Measurements from ENCODE around the gene NBPF19. TPM values are rescaled to one million over a fixed set of nuclear protein-coding genes. Genes with fewer than 3 reads are reported as not detected.
A peak's percentile ranks its signal among the peaks of the same experiment; 100 is the strongest.
"Not testable (repeated sequence)": the region's sequence is repeated elsewhere in the genome, so short reads cannot be mapped to it uniquely, and the experiment has no call there.

NBPF19 gene
- 1.9 TPM for total RNA-seq (ENCODE audit: unreplicated experiment)
- long read RNA-seq, partial matches to known transcripts = 0 of 1 reads
- long read RNA-seq, other reads (novel, unspliced or antisense) = 1 of 1 reads

GRCh38 chr1:149474745-149475144 lies at the start of gene NBPF19:
Gene NBPF19, plus strand, starts transcription at chr1:149475045. Its CDS starts 888 bp downstream, at chr1:149475933.
- not testable (repeated sequence) for DNase-seq; H3K27me3 Mint-ChIP-seq (ENCODE audit: unreplicated experiment); H3K9me3 Mint-ChIP-seq (ENCODE audit: unreplicated experiment); H3K36me3 Mint-ChIP-seq (ENCODE audit: unreplicated experiment); H3K27ac Mint-ChIP-seq (ENCODE audit: unreplicated experiment); H3K4me1 Mint-ChIP-seq (ENCODE audit: low read depth, unreplicated experiment); H3K4me3 Mint-ChIP-seq (ENCODE audit: unreplicated experiment)

GRCh38 chr1:149428317-149428716 lies 46.5 kb upstream of the NBPF19 start:
- not testable (repeated sequence) for H3K27me3 Mint-ChIP-seq (ENCODE audit: unreplicated experiment); H3K4me3 Mint-ChIP-seq (ENCODE audit: unreplicated experiment); H3K36me3 Mint-ChIP-seq (ENCODE audit: unreplicated experiment); H3K27ac Mint-ChIP-seq (ENCODE audit: unreplicated experiment); H3K9me3 Mint-ChIP-seq (ENCODE audit: unreplicated experiment); DNase-seq; H3K4me1 Mint-ChIP-seq (ENCODE audit: low read depth, unreplicated experiment)

- H3K4me3 Mint-ChIP-seq (ENCODE audit: unreplicated experiment); H3K4me1 Mint-ChIP-seq (ENCODE audit: low read depth, unreplicated experiment); H3K36me3 Mint-ChIP-seq (ENCODE audit: unreplicated experiment); DNase-seq; H3K27me3 Mint-ChIP-seq (ENCODE audit: unreplicated experiment); H3K27ac Mint-ChIP-seq (ENCODE audit: unreplicated experiment); H3K9me3 Mint-ChIP-seq (ENCODE audit: unreplicated experiment): not testable (repeated sequence)
These were observed 29.4 kb upstream of the NBPF19 start for GRCh38 chr1:149445451-149445850.

- not testable (repeated sequence) for H3K4me3 Mint-ChIP-seq (ENCODE audit: unreplicated experiment); H3K27me3 Mint-ChIP-seq (ENCODE audit: unreplicated experiment); H3K36me3 Mint-ChIP-seq (ENCODE audit: unreplicated experiment); H3K9me3 Mint-ChIP-seq (ENCODE audit: unreplicated experiment); H3K27ac Mint-ChIP-seq (ENCODE audit: unreplicated experiment); DNase-seq; H3K4me1 Mint-ChIP-seq (ENCODE audit: low read depth, unreplicated experiment)
These were observed 22.6 kb upstream of the NBPF19 start for GRCh38 chr1:149452196-149452595.

- H3K4me1 Mint-ChIP-seq (ENCODE audit: low read depth, unreplicated experiment); H3K36me3 Mint-ChIP-seq (ENCODE audit: unreplicated experiment); H3K27ac Mint-ChIP-seq (ENCODE audit: unreplicated experiment); H3K27me3 Mint-ChIP-seq (ENCODE audit: unreplicated experiment); H3K9me3 Mint-ChIP-seq (ENCODE audit: unreplicated experiment); DNase-seq; H3K4me3 Mint-ChIP-seq (ENCODE audit: unreplicated experiment): not testable (repeated sequence)
These were observed 22.2 kb upstream of the NBPF19 start for GRCh38 chr1:149452652-149453051.

GRCh38 chr1:149558350-149558825 lies 83.5 kb downstream of the NBPF19 start:
- H3K4me1 Mint-ChIP-seq (ENCODE audit: low read depth, unreplicated experiment); H3K9me3 Mint-ChIP-seq (ENCODE audit: unreplicated experiment); H3K36me3 Mint-ChIP-seq (ENCODE audit: unreplicated experiment); H3K27me3 Mint-ChIP-seq (ENCODE audit: unreplicated experiment): not testable (repeated sequence)
- Mint-ChIP-seq H3K27ac (ENCODE audit: unreplicated experiment) (peak overlapping the region; percentile 81), H3K4me3 (ENCODE audit: unreplicated experiment) (peak overlapping the region; percentile 86)
- DNase-seq = peak; percentile 43

GRCh38 chr1:149561806-149562205 lies 87.0 kb downstream of the NBPF19 start:
- H3K4me1 Mint-ChIP-seq (ENCODE audit: low read depth, unreplicated experiment); H3K27ac Mint-ChIP-seq (ENCODE audit: unreplicated experiment); H3K36me3 Mint-ChIP-seq (ENCODE audit: unreplicated experiment); H3K4me3 Mint-ChIP-seq (ENCODE audit: unreplicated experiment); DNase-seq; H3K9me3 Mint-ChIP-seq (ENCODE audit: unreplicated experiment); H3K27me3 Mint-ChIP-seq (ENCODE audit: unreplicated experiment): not testable (repeated sequence)

GRCh38 chr1:149565485-149565884 lies 90.6 kb downstream of the NBPF19 start:
- H3K4me3 Mint-ChIP-seq (ENCODE audit: unreplicated experiment) = not testable (repeated sequence)

GRCh38 chr1:149572763-149573162 lies 97.9 kb downstream of the NBPF19 start:
- H3K27me3 Mint-ChIP-seq (ENCODE audit: unreplicated experiment); H3K4me3 Mint-ChIP-seq (ENCODE audit: unreplicated experiment); H3K4me1 Mint-ChIP-seq (ENCODE audit: low read depth, unreplicated experiment); DNase-seq; H3K27ac Mint-ChIP-seq (ENCODE audit: unreplicated experiment); H3K9me3 Mint-ChIP-seq (ENCODE audit: unreplicated experiment); H3K36me3 Mint-ChIP-seq (ENCODE audit: unreplicated experiment): not testable (repeated sequence)

More at GRCh38 chr1:149565485-149565884, 90.6 kb downstream of the NBPF19 start:
- not testable (repeated sequence) for H3K9me3 Mint-ChIP-seq (ENCODE audit: unreplicated experiment); H3K27ac Mint-ChIP-seq (ENCODE audit: unreplicated experiment); H3K27me3 Mint-ChIP-seq (ENCODE audit: unreplicated experiment); DNase-seq; H3K4me1 Mint-ChIP-seq (ENCODE audit: low read depth, unreplicated experiment); H3K36me3 Mint-ChIP-seq (ENCODE audit: unreplicated experiment)

GRCh38 chr1:149585592-149585991 lies 110.7 kb downstream of the NBPF19 start:
- H3K4me1 Mint-ChIP-seq (ENCODE audit: low read depth, unreplicated experiment); H3K27ac Mint-ChIP-seq (ENCODE audit: unreplicated experiment); H3K27me3 Mint-ChIP-seq (ENCODE audit: unreplicated experiment); DNase-seq; H3K36me3 Mint-ChIP-seq (ENCODE audit: unreplicated experiment); H3K9me3 Mint-ChIP-seq (ENCODE audit: unreplicated experiment); H3K4me3 Mint-ChIP-seq (ENCODE audit: unreplicated experiment): not testable (repeated sequence)

Other genes with a start within 250 kb of the NBPF19 start
- gene PPIAL4C, start 108.8 kb downstream of the NBPF19 start, total RNA-seq (ENCODE audit: unreplicated experiment) = not detected

Measured in glutamatergic neuron (in vitro differentiated cells).